HAP-1 (cell line): Measurements from ENCODE around the gene CLEC2D.
"Not testable (repeated sequence)": the region's sequence is repeated elsewhere in the genome, so short reads cannot be mapped to it uniquely, and the experiment has no call there.

Experiments used
- DNase-seq, 2 experiments: peaks; one replicate each; pipeline ENCODE4 v3.0.0-alpha.2; 2016 to 2020; ENCODE audit warnings: low spot score in 2 of 2
- H3K27me3 ChIP-seq: fragments of 250-450 bp; sonication (Bioruptor Pico); 2 replicates; pipeline ENCODE4 v1.5.1; 2020; ENCODE audit warnings: low read depth, mild to moderate bottlenecking, moderate library complexity
- H3K36me3 ChIP-seq: fragments of 250-450 bp; sonication (Bioruptor Pico); replicated peaks from 2 replicates; pipeline ENCODE4 v1.5.1; 2020; ENCODE audit warnings: mild to moderate bottlenecking
- H3K4me1 ChIP-seq: fragments of 250-450 bp; sonication (Bioruptor Pico); 2 replicates; pipeline ENCODE4 v1.5.1; 2020; ENCODE audit warnings: mild to moderate bottlenecking
- H3K4me3 ChIP-seq: fragments of 250-450 bp; sonication (Bioruptor Pico); 2 replicates; pipeline ENCODE4 v1.5.1; 2020; ENCODE audit warnings: mild to moderate bottlenecking, moderate library complexity
- H3K9me3 ChIP-seq: fragments of 250-450 bp; sonication (Bioruptor Pico); 2 replicates; pipeline ENCODE4 v1.5.1; 2020; ENCODE audit warnings: mild to moderate bottlenecking, moderate library complexity
- in situ Hi-C: fragments of 300-500 bp; cut with MboI; formaldehyde crosslinking; loops from 3 replicates; pipeline ENCODE4 v1.14.3; 2020; ENCODE audit warnings: low sequenced_read_pairs, inconsistent platforms, mixed read lengths

CLEC2D gene

GRCh38 chr12:9672340-9672739 lies 2.8 kb downstream of the CLEC2D start:
- H3K4me3 ChIP-seq, in situ Hi-C loops, H3K4me1 ChIP-seq, H3K36me3 ChIP-seq, DNase-seq, H3K27me3 ChIP-seq, H3K9me3 ChIP-seq: not testable (repeated sequence)

- H3K27me3 ChIP-seq = no peaks in the 10 kb centered on the region
- in situ Hi-C loops = no loop called here
- DNase-seq = no peak
- no peaks in the 10 kb centered on the region for H3K4me1 ChIP-seq
- H3K4me3 ChIP-seq = no peak overlapping the region
- H3K36me3 ChIP-seq = no peaks in the 10 kb centered on the region
- H3K9me3 ChIP-seq = no peaks in the 10 kb centered on the region
Observed at GRCh38 chr12:9673404-9674225, 4.1 kb downstream of the CLEC2D start.

DNA sequence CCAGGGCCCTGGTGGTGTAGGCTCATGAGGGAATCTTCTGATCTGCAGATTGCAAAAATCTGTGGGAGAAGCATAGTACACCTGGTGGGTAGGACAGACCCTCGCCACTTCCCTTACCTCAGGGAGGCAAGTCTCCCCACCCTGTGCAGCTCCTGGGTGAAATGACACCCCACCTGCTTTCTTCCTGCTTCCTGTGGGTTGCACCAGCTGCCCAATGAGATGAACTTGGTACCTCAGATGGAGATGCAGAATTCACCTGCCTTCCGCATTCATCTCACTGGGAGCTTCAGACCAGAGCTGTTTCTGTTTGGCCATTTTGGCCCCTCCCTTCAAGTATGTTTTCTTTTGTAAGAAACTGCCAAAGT lies 4.7 kb downstream of the CLEC2D start:
- Histone ChIP-seq H3K4me1 (no peaks in the 10 kb centered on the region), H3K4me3 (no peak overlapping the region), H3K27me3 (no peaks in the 10 kb centered on the region), H3K9me3 (no peaks in the 10 kb centered on the region), H3K36me3 (no peaks in the 10 kb centered on the region)
- in situ Hi-C loops = no loop called here
- no peak for DNase-seq

GRCh38 chr12:9682508-9682907 lies 13.0 kb downstream of the CLEC2D start:
- DNase-seq, H3K36me3 ChIP-seq, in situ Hi-C loops, H3K4me3 ChIP-seq, H3K27me3 ChIP-seq, H3K4me1 ChIP-seq, H3K9me3 ChIP-seq: not testable (repeated sequence)

DNA sequence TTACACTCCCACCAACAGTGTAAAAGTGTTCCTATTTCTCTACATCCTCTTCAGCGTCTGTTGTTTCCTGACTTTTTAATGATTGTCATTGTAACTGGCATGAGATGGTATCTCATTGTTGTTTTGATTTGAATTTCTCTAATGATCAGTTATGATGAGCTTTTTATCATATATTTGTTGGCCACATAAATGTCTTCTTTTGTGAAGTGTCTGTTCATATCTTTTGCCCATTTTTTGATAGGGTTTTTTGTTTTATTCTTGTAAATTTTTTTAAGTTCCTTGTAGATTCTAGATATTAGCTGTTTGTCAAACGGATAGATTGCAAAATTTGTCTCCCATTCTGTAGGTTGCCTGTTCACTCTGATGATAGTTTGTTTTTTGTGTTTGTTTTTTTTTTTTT lies 13.4 kb downstream of the CLEC2D start:
- H3K27me3 ChIP-seq, H3K36me3 ChIP-seq, in situ Hi-C loops, DNase-seq, H3K4me3 ChIP-seq, H3K4me1 ChIP-seq, H3K9me3 ChIP-seq: not testable (repeated sequence)

DNA sequence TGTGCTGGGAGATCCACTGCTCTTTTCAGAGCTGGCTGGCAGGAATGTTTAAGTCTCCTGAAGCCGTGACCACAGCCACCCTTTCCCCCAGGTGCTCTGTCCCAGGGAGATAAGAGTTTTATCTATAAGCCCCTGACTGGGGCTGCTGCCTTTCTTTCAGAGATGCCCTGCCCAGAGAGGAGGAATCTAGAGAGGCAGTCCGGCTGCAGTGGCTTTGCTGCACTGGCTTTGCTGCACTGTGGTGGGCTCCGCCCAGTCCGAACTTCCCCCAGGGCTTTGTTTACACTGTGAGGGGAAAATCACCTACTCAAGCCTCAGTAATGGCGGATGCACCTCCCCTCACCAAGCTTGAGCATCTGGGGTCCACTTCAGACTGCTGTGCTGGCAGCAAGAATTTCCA lies 15.9 kb downstream of the CLEC2D start:
- H3K4me1 ChIP-seq, DNase-seq, H3K9me3 ChIP-seq, H3K36me3 ChIP-seq, H3K27me3 ChIP-seq, in situ Hi-C loops, H3K4me3 ChIP-seq: not testable (repeated sequence)

GRCh38 chr12:9685915-9686314 lies 16.4 kb downstream of the CLEC2D start:
- no peaks in the 10 kb centered on the region for H3K27me3 ChIP-seq
- H3K4me1 ChIP-seq = no peaks in the 10 kb centered on the region
- in situ Hi-C loops = no loop called here
- DNase-seq = no peak
- H3K36me3 ChIP-seq = peaks cover 8% of the 10 kb centered on the region; the same call in 1 of the 2 replicates
- H3K4me3 ChIP-seq = no peak overlapping the region
- no peaks in the 10 kb centered on the region for H3K9me3 ChIP-seq

- Histone ChIP-seq H3K4me3 (no peak overlapping the region), H3K4me1 (no peaks in the 10 kb centered on the region), H3K9me3 (no peaks in the 10 kb centered on the region), H3K27me3 (no peaks in the 10 kb centered on the region), H3K36me3 (peaks cover 8% of the 10 kb centered on the region; the same call in 1 of the 2 replicates)
- no peak for DNase-seq
- in situ Hi-C loops = no loop called here
Observed at GRCh38 chr12:9687228-9687627, 17.7 kb downstream of the CLEC2D start.

GRCh38 chr12:9692909-9693308 lies 23.4 kb downstream of the CLEC2D start:
- Histone ChIP-seq H3K9me3 (no peaks in the 10 kb centered on the region; the same call in 1 of the 2 replicates), H3K4me3 (no peak overlapping the region), H3K36me3 (peaks cover 8% of the 10 kb centered on the region; the same call in 1 of the 2 replicates), H3K27me3 (no peaks in the 10 kb centered on the region), H3K4me1 (no peaks in the 10 kb centered on the region)
- in situ Hi-C loops = no loop called here
- no peak for DNase-seq

DNA sequence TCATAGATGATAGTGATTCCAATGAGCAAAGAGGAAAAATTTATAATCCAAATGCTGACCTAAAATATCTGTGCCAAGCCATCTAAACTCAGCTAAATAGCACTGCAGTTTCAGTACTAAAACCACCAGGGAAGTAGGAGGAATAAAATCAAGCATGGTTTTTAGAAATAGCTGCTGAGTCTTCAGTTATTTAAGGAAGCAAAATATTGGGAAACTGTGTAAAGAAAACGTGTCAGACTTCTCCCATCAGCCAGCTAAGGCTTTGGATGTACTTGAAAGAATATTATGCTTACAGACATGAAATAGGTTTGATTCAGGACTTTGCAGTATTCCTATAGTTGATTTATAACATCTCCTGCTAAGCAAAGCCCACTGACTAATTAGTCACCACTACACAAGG lies 24.7 kb downstream of the CLEC2D start:
- Histone ChIP-seq H3K27me3 (no peaks in the 10 kb centered on the region), H3K9me3 (no peaks in the 10 kb centered on the region; the same call in 1 of the 2 replicates), H3K4me3 (no peak overlapping the region), H3K36me3 (no peaks in the 10 kb centered on the region), H3K4me1 (no peaks in the 10 kb centered on the region)
- DNase-seq = no peak
- in situ Hi-C loops = no loop called here

DNA sequence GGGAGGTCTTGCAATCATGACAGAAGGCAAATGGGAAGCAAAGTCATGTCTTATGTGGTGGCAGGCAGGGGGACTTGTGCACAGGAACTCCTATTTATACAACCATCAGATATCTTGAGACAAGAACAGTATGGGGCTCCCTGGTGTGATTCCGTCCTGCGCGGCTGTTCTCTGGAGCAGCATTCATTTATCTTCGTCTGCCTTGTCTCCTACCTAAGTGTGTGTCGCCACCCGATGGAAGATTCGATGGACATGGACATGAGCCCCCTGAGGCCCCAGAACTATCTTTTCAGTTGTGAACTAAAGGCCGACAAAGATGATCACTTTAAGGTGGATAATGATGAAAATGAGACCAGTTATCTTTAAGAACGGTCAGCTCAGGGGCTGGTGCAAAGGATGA lies 25.6 kb downstream of the CLEC2D start:
- H3K4me3 ChIP-seq, H3K9me3 ChIP-seq, in situ Hi-C loops, DNase-seq, H3K4me1 ChIP-seq, H3K27me3 ChIP-seq, H3K36me3 ChIP-seq: not testable (repeated sequence)

- H3K4me3 ChIP-seq = not testable (repeated sequence)
Observed at GRCh38 chr12:9695661-9696060, 26.1 kb downstream of the CLEC2D start.

GRCh38 chr12:9697619-9698018 lies 28.1 kb downstream of the CLEC2D start:
- in situ Hi-C loops = no loop called here
- Histone ChIP-seq H3K4me3 (no peak overlapping the region), H3K4me1 (no peaks in the 10 kb centered on the region), H3K36me3 (no peaks in the 10 kb centered on the region), H3K9me3 (no peaks in the 10 kb centered on the region; the same call in 1 of the 2 replicates), H3K27me3 (no peaks in the 10 kb centered on the region)
- no peak for DNase-seq

More at GRCh38 chr12:9695661-9696060, 26.1 kb downstream of the CLEC2D start:
- H3K36me3 ChIP-seq, H3K4me1 ChIP-seq, DNase-seq, in situ Hi-C loops, H3K27me3 ChIP-seq, H3K9me3 ChIP-seq: not testable (repeated sequence)

DNA sequence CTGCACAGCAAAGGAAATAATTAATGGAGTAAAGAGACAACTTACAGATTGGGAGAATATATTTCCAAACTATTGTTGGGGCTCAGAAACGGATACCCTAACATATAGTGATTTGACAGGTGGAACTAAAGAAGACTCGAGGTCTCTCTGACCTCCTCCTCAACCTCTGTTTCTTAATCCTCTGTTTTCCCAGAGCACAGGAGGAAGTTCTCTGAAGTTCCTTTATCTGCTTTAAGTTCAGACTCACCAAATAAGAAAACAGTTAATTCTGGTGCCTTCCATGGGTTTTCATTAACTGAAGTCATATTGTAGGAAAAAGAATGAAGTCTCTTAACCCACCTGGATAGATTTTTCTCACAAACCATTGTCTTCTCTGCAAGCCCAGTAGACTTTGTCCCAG lies 29.2 kb downstream of the CLEC2D start:
- no peaks in the 10 kb centered on the region for H3K36me3 ChIP-seq
- DNase-seq = no peak
- no peak overlapping the region for H3K4me3 ChIP-seq
- in situ Hi-C loops = no loop called here
- H3K27me3 ChIP-seq = no peaks in the 10 kb centered on the region
- no peaks in the 10 kb centered on the region for H3K4me1 ChIP-seq
- no peaks in the 10 kb centered on the region; the same call in 1 of the 2 replicates for H3K9me3 ChIP-seq
